HG02571 (cell line): ENCODE measurements around the gene CEP170B.
"Not testable (repeated sequence)": the region's sequence is repeated elsewhere in the genome, so short reads cannot be mapped to it uniquely, and the experiment has no call there.

Experiments used
- ATAC-seq: cut with Tn5 transposase; IDR thresholded peaks from one replicate; pipeline ENCODE4 v1.9.1; 2021; ENCODE audit warnings: mild to moderate bottlenecking, moderate library complexity; ENCODE audit not compliant: unreplicated experiment

The CEP170B gene

GRCh38 chr14:104843442-104844305 lies 21.4 kb upstream of the CEP170B start:
- ATAC-seq: no peak

GRCh38 chr14:104844306-104845032 lies 20.6 kb upstream of the CEP170B start:
- ATAC-seq: no peak

- no peak for ATAC-seq
These were observed 19.9 kb upstream of the CEP170B start for GRCh38 chr14:104845033-104845666.

GRCh38 chr14:104845834-104846441 lies 19.1 kb upstream of the CEP170B start:
- no peak for ATAC-seq

- no peak for ATAC-seq
These were observed 12.8 kb upstream of the CEP170B start for GRCh38 chr14:104852280-104852663.

GRCh38 chr14:104855532-104856090 lies 9.5 kb upstream of the CEP170B start:
- no peak for ATAC-seq

GRCh38 chr14:104856157-104856868 lies 8.8 kb upstream of the CEP170B start:
- no peak for ATAC-seq

GRCh38 chr14:104856869-104857860 lies 7.9 kb upstream of the CEP170B start:
- ATAC-seq: no peak

- ATAC-seq: not testable (repeated sequence)
These were observed 7.1 kb upstream of the CEP170B start for GRCh38 chr14:104857931-104858330.

GRCh38 chr14:104858811-104859426 lies 6.1 kb upstream of the CEP170B start:
- ATAC-seq: no peak

- ATAC-seq: no peak
These were observed 5.2 kb upstream of the CEP170B start for GRCh38 chr14:104859900-104860299.

- ATAC-seq: no peak
These were observed 4.7 kb upstream of the CEP170B start for GRCh38 chr14:104860414-104860813.

- no peak for ATAC-seq
These were observed 1.8 kb upstream of the CEP170B start for GRCh38 chr14:104863131-104863862.

GRCh38 chr14:104863923-104864266 lies 1.2 kb upstream of the CEP170B start:
- no peak for ATAC-seq

GRCh38 chr14:104864267-104865080 lies 594 bp upstream of the CEP170B start:
- ATAC-seq: no peak

- ATAC-seq: no peak
These were observed 768 bp downstream of the CEP170B start for GRCh38 chr14:104865631-104866441.
